Activated CD4-positive, alpha-beta T cell treated with anti-CD3 and anti-CD28 coated beads, Interleukin-10, Interleukin-2, amounts not matched to agents 100 ng/mL and 50 ng/mL, durations not matched to agents 16 hours and 8 hours (primary cell): ENCODE data around the gene TMUB2.
"Not testable (repeated sequence)": the region's sequence is repeated elsewhere in the genome, so short reads cannot be mapped to it uniquely, and the experiment has no call there.

Source experiments
- DNase-seq: peaks from one replicate; pipeline ENCODE4 v3.0.0-alpha.2; 2020

TMUB2 gene

GRCh38 chr17:44186307-44187130, at the start of gene TMUB2:
Gene TMUB2 (plus strand): TSS chr17:44186972. CDS start chr17:44187709, 737 bp downstream.
- DNase-seq = peak; percentile 100

- peak; percentile 81 for DNase-seq
Measured at GRCh38 chr17:44137891-44138709, 48.7 kb upstream of the TMUB2 start.

GRCh38 chr17:44143921-44144320, 42.9 kb upstream of the TMUB2 start:
- DNase-seq = not testable (repeated sequence)

- DNase-seq = no peak
Measured at GRCh38 chr17:44144966-44145739, 41.6 kb upstream of the TMUB2 start.

- DNase-seq = no peak
Measured at GRCh38 chr17:44146375-44147346, 40.1 kb upstream of the TMUB2 start.

GRCh38 chr17:44147812-44148211, 39.0 kb upstream of the TMUB2 start:
- no peak for DNase-seq

GRCh38 chr17:44149066-44149465, 37.7 kb upstream of the TMUB2 start:
- DNase-seq = not testable (repeated sequence)

- DNase-seq = no peak
Measured at GRCh38 chr17:44149750-44150329, 36.9 kb upstream of the TMUB2 start.

- no peak for DNase-seq
Measured at GRCh38 chr17:44152875-44153274, 33.9 kb upstream of the TMUB2 start.

- no peak for DNase-seq
Measured at GRCh38 chr17:44155488-44155887, 31.3 kb upstream of the TMUB2 start.

- DNase-seq = peak; percentile 64
Measured at GRCh38 chr17:44159519-44160210, 27.1 kb upstream of the TMUB2 start.

- no peak for DNase-seq
Measured at GRCh38 chr17:44164476-44164875, 22.3 kb upstream of the TMUB2 start.

- no peak for DNase-seq
Measured at GRCh38 chr17:44167181-44167861, 19.5 kb upstream of the TMUB2 start.

GRCh38 chr17:44170135-44170498, 16.7 kb upstream of the TMUB2 start:
- DNase-seq = no peak

GRCh38 chr17:44170499-44171201, 16.1 kb upstream of the TMUB2 start, which contains the start of gene ASB16:
Gene ASB16 (plus strand): TSS chr17:44170704. CDS start chr17:44170790, 86 bp downstream.
- DNase-seq = no peak

GRCh38 chr17:44171931-44172455, 14.8 kb upstream of the TMUB2 start:
- no peak for DNase-seq

GRCh38 chr17:44174427-44174826, 12.3 kb upstream of the TMUB2 start:
- no peak for DNase-seq

GRCh38 chr17:44176257-44176656, 10.5 kb upstream of the TMUB2 start:
- DNase-seq = peak; percentile 29
